ENCODE measurements around the gene ACLY. TPM values are rescaled to one million over a fixed set of nuclear protein-coding genes. Genes with fewer than 3 reads are reported as not detected.
A peak's percentile ranks its signal among the peaks of the same experiment; 100 is the strongest.

Gene ACLY
- total and polyA plus RNA-seq, 2 of the 13 experiments (the other 11 are each of a cell fraction or from before 2014, with no cell fraction given): 111 to 218 TPM

GRCh38 chr17:41836550-41837196, 82.1 kb downstream of the ACLY start (continued):
- TF ChIP-seq SALL2 (CRISPR knock-in tag; IDR thresholded peaks at IDR 0.05): peak; percentile 61; the same call in 1 of the 2 replicates

GRCh38 chr17:41835800-41836549, 82.8 kb downstream of the ACLY start, which contains the start of gene NT5C3B:
Gene NT5C3B, minus strand, starts transcription at chr17:41836232. Its CDS starts 39 bp downstream, at chr17:41836193.
- ChIA-PET CTCF (ENCODE audit: low intra/inter-chr PET ratio, low total read pairs) (no interaction called here), POLR2A (interaction anchor here (1.3 to 1.9 kb wide), 5 partner anchors 9 to 123 kb away, joined by 3 to 9 read pairs (median 4); partner anchors contain the start of genes FKBP10, KLHL11 and P3H4)
- H3K4me3 ChIP-seq (replicated peaks in 1 of 3; ENCODE audit: insufficient read depth in 1 of 3, low read depth in 2 of 3, low read length in 3 of 3): peak within 1 kb of the TSS; percentile 77 to 94 (median 93)
- H3K36me3 ChIP-seq (replicated peaks in 1 of 2; ENCODE audit: control insufficient read depth in 1 of 2, insufficient read depth in 2 of 2, low read length in 2 of 2): peaks cover 6 to 15% of the 10 kb centered on the region in 2 experiments
- peak within 1 kb of the TSS; percentile 82 for H3K9ac ChIP-seq (ENCODE audit: insufficient read depth, low read depth, low read length)
- H3K9me3 ChIP-seq (ENCODE audit: low read length): no peaks in the 10 kb centered on the region
- H2AFZ ChIP-seq (ENCODE audit: low read length): peak within 1 kb of the TSS; percentile 88
- WGBS (ENCODE audit: low lambda C conversion rate): 2% methylated on average over 30 of the region's 72 CpGs
- FAIRE-seq: no peak
- H4K20me1 ChIP-seq (ENCODE audit: insufficient read depth, low read length): no peaks in the 10 kb centered on the region
- H3K4me2 ChIP-seq (ENCODE audit: low read depth, low read length): peak within 1 kb of the TSS; percentile 80
- H3K27ac ChIP-seq (ENCODE audit: extremely low read length, insufficient read depth, low read length): peak within 1 kb of the TSS; percentile 53
- no peaks in the 10 kb centered on the region for H3K27me3 ChIP-seq (ENCODE audit: control insufficient read depth in 1 of 2, insufficient read depth in 2 of 2, low read length in 2 of 2)
- H3K79me2 ChIP-seq (ENCODE audit: insufficient read depth, low read length): peaks cover 9% of the 10 kb centered on the region
- DNase-seq (ENCODE audit: low spot score): peak; percentile 52
- in situ Hi-C loops (cut with HindIII; ENCODE audit: extremely low pct_ligation_motif_present, low pct_unique_long_range_greater_than_20kb) (no loop called here), intact Hi-C loops (cut with micrococcal nuclease; ENCODE audit: unreplicated experiment) (no loop called here)
- peak; percentile 89 for ATAC-seq
- no TSS peak for BruUV-seq (replicated peaks)
- H3K4me1 ChIP-seq (ENCODE audit: insufficient read depth, low read length): peaks cover 38% of the 10 kb centered on the region
- TF ChIP-seq ZNF460 (CRISPR knock-in tag; IDR thresholded peaks at IDR 0.05; ENCODE audit: borderline replicate concordance): no peak
- peak; percentile 17 for TF ChIP-seq ZNF18 (CRISPR knock-in tag; IDR thresholded peaks at IDR 0.05; ENCODE audit: insufficient replicate concordance)
- TF ChIP-seq RBM39 (IDR thresholded peaks at IDR 0.05; ENCODE audit: low read depth, low read length, poor library complexity, severe bottlenecking): no peak
- no peak for TF ChIP-seq NPAS2 (CRISPR knock-in tag; IDR thresholded peaks at IDR 0.05; ENCODE audit: borderline replicate concordance)
- no peak for TF ChIP-seq EP300 (IDR thresholded peaks at IDR 0.05; ENCODE audit: low read depth in 2 of 2, low read length in 2 of 2)
- no peak for TF ChIP-seq EP300 (CRISPR knock-in tag; IDR thresholded peaks at IDR 0.05; ENCODE audit: borderline replicate concordance)
- no peak for TF ChIP-seq MAFK (conservative IDR thresholded peaks at IDR 0.05 in 1 of 2, IDR thresholded peaks at IDR 0.05 in 1 of 2; ENCODE audit: low read length in 2 of 2)
- TF ChIP-seq SALL1 (CRISPR knock-in tag; IDR thresholded peaks at IDR 0.05): peak; percentile 36; the same call in 1 of the 2 replicates
- TF ChIP-seq ZNF558 (CRISPR knock-in tag; IDR thresholded peaks at IDR 0.05; ENCODE audit: borderline replicate concordance): peak; percentile 49; the same call in 1 of the 2 replicates
- peak; percentile 60 for TF ChIP-seq UBTF (CRISPR knock-in tag; IDR thresholded peaks at IDR 0.05)
- peak; percentile 63 for TF ChIP-seq ZNF709 (CRISPR knock-in tag; IDR thresholded peaks at IDR 0.05)
- TF ChIP-seq ZNF329 (CRISPR knock-in tag; IDR thresholded peaks at IDR 0.05; ENCODE audit: low read depth): no peak
- peak; percentile 84 for TF ChIP-seq MXD1 (CRISPR knock-in tag; IDR thresholded peaks at IDR 0.05)
- no peak for TF ChIP-seq ZBTB25 (CRISPR knock-in tag; IDR thresholded peaks at IDR 0.05)

Measured in HepG2 (cell line).